HG02571 (cell line): ENCODE results near the gene NFYB.
A peak's percentile ranks its signal among the peaks of the same experiment; 100 is the strongest.
"Not testable (repeated sequence)": the region's sequence is repeated elsewhere in the genome, so short reads cannot be mapped to it uniquely, and the experiment has no call there.

Experiments
- ATAC-seq: cut with Tn5 transposase; IDR thresholded peaks from one replicate; pipeline ENCODE4 v1.9.1; 2021; ENCODE audit warnings: mild to moderate bottlenecking, moderate library complexity; ENCODE audit not compliant: unreplicated experiment

The NFYB gene

DNA sequence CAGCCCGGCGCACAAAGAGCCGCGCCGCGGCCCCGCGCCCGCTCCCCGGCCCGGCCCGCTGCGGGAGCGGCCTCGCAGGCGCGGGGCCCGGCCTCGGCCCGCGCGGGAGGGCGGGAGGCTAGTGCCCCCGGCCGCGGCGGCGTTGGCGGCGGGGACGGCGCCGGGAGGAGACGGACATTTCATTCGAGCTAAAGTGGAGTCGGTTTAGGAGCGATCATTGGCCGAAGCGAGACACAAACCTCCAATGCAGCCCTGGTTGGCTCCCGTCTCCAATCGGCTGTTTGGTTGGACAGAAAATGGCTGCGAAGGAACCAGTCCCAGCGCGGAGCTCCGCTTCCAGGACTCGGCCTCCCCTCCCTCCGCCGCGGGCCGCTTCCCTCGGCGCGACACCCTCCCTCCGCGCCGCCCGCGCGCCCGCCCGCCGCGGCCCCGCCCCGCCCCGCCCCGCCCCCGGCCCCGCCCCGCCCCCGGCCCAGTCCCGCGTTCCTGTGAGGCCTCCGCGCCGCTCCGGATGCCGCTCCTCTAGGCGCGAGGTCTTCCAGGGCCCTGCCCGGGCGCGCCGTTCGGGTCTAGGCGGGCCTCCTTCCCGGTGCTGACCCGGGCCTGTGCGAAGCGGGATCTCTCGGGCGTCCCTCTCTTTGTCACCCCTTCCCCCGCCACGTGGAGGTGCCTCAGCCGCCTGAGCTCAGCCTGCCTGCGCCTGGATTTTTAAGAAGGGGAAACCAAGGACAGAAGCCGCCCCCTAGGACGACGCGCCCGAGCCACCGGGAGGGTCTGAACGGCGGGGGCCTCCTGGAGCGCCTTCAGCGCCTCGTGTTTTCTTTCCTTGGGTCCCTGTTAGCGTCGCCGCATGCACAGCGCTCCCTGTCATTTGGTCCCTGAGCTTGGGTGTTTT, at the start of gene NFYB:
Gene NFYB, minus strand, starts transcription at position 309 of the 895 bp plus-strand sequence. CDS start 2,757 bp downstream, outside the sequence.
- ATAC-seq: peak; percentile 89

DNA sequence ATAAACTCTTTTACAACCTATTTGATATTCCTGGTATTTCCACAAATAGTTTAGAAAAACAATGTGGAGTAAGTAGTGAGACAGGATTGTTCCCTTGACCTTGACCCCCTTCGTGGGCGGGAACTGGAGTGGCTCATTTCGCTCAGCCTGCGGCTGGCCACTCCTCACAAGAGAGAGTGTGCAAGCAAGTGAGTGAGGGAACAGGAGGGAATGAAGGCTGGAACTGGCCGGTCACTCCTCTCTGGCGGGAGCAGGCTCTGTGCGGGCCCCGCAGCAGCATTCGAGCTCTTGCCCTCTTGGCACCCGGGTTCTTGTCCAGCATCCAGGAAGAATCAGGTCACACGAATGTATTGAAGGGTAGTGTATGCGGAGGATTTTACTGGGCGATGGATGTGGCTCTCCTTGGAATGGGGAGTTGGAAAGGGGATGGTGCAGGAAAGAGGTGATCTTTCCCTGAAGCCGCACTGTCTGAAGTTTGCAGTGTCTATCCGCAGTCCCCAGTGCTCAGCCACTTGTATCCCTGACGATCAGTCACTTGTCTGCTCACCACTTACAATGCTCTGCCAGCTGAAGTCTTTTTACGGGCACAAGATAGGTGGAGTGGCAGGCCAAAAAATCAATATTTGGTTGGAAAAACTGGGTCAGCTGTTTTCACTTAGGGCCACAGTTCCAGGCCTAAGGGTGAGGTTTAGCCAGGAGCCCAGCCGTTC, 49.6 kb upstream of the NFYB start:
- ATAC-seq: no peak

- ATAC-seq: no peak
Observed at GRCh38 chr12:104183443-104183842, 45.4 kb upstream of the NFYB start.

DNA sequence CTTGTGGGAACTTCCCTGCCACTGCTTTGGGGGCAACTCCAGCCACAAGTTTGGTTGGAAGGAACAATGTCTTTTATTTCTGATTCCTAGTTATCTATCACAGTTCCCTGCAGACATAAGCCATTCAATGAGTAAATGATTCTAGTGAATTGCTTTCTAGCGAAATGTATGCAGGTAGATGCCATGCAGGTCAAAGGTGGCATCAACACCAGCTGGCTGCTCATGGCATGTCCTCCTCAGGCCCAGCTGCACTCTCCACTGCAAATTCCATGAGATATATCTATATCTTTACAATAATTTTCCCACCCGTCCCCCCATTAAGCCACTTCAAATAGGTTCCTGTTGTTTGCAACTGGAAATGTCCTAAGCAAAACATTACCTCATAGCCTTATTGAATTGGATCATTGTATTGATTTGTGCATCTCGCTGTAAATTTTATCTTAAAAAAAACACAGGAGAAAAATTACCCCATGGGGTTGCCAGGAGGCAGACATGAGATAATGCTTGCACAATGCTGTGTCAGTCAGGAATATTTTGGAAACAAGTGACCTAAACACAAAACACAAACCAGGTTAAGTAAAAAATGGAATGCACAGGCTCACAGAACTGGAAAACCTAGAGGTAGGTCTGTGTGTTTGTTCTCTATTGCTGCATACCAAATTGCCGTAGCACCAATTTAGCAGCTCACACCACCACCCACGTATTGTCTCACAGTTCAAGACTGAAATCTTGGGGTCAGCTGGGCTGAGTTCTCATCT, 44.8 kb upstream of the NFYB start:
- ATAC-seq: no peak

- ATAC-seq: no peak
Observed at GRCh38 chr12:104182144-104182543, 44.1 kb upstream of the NFYB start.

GRCh38 chr12:104181313-104181712, 43.3 kb upstream of the NFYB start:
- no peak for ATAC-seq

DNA sequence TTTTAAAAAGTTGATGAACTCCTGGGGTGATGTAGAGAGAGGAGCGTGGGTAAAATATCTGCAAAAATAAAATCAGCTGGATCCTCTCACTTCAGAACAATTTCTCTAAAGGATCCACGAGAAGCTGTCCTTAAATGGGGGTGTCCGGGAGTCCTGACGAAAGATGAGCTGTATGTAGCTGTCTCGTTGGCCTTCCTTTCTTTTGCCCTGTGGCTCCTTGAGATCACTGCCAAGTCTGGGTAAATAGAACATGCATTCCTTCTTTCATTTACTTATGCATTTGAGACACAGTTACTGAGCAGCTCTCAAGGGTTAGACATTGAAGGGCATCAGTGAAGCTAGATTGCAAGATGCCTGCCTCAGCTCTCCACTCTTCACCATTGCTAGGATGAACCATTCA, 42.4 kb upstream of the NFYB start:
- ATAC-seq: no peak

- ATAC-seq: no peak
Observed at GRCh38 chr12:104177663-104178501, 39.9 kb upstream of the NFYB start.

GRCh38 chr12:104177336-104177662, 39.3 kb upstream of the NFYB start:
- no peak for ATAC-seq

GRCh38 chr12:104175726-104176247, 37.8 kb upstream of the NFYB start:
- no peak for ATAC-seq

GRCh38 chr12:104173804-104174203, 35.8 kb upstream of the NFYB start:
- not testable (repeated sequence) for ATAC-seq

DNA sequence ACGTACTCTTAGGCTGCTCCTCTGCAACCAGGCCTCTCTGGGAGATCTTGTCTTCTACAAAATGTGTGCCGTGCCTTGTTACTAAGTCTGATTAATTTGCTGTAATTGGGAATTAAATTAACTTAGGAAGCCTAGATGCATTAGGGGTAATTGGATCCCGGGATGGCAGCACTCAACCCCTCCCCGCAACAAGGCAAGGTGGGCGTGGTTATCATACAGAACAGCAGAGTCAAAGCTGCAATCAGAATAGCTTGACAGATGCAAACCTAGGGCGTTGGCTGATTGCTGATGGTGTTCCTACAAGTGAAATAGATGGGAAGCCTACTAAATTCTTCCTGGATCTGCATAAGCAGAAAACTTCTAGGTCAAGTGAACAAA, 34.5 kb upstream of the NFYB start:
- no peak for ATAC-seq

- no peak for ATAC-seq
Observed at GRCh38 chr12:104171785-104172569, 34.0 kb upstream of the NFYB start.

DNA sequence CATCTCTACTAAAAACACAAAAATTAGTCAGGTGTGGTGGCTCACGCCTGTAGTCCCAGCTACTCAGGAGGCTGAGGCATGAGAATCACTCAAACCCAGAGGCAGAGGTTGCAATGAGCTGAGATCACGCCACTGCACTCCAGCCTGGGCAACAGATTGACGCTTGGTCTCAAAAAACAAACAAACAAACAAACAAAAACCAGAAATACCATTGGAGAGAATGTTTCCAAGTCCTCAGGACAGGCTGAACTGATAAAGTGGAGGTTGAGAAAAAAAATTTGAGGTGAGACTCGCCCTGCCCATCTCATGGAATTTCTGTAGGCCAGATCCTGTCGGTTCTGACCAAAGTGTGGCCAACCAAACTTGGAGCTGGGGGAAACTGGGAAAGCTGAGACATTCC, 30.6 kb upstream of the NFYB start:
- no peak for ATAC-seq

GRCh38 chr12:104167519-104168458, 29.8 kb upstream of the NFYB start:
- no peak for ATAC-seq

DNA sequence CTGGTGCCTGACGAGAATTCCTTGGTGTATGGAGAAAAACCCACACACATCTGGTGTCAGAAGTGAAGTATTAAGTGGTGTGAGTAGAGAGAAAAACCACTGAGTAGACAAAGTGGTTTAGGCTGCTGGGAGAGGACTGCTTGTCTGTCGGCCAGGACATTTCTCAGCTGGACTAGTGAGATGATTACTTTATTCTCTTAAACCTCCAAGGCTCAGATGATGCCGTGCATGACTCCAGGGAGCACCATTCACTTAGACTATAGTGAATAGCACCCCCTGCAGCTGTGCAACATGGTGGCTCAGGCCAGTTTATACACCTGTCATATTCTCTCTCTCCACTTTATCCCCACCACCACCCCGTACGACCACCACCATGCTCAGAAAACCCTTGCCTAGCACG, 28.5 kb upstream of the NFYB start:
- ATAC-seq: no peak

- no peak for ATAC-seq
Observed at GRCh38 chr12:104165801-104166200, 27.8 kb upstream of the NFYB start.

GRCh38 chr12:104164634-104165033, 26.6 kb upstream of the NFYB start:
- ATAC-seq: no peak

- no peak for ATAC-seq
Observed at GRCh38 chr12:104163631-104164030, 25.6 kb upstream of the NFYB start.
